DMS79 treated with DMSO at 0.1 percent for 48 hours (cell line): ENCODE measurements around the gene HOXA4.

ENCODE experiments used
- DNase-seq: peaks from one replicate; lab custom pipeline; 2025; lab: John Stamatoyannopoulos, UW

HOXA4 gene

GRCh38 chr7:27146491-27147198 lies 16.1 kb upstream of the HOXA4 start:
- DNase-seq, result no peak

GRCh38 chr7:27145914-27146412 lies 15.4 kb upstream of the HOXA4 start:
- DNase-seq, result no peak

GRCh38 chr7:27145165-27145913 lies 14.8 kb upstream of the HOXA4 start:
- DNase-seq, result no peak

GRCh38 chr7:27144781-27145164 lies 14.2 kb upstream of the HOXA4 start:
- no peak for DNase-seq

GRCh38 chr7:27143950-27144780 lies 13.6 kb upstream of the HOXA4 start:
- DNase-seq, result no peak

- peak; percentile 65 for DNase-seq
Observed at GRCh38 chr7:27143023-27143949, 12.7 kb upstream of the HOXA4 start, which contains the start of gene HOXA5. Gene HOXA5 (minus strand): TSS chr7:27143681. CDS start chr7:27143607, 74 bp downstream.

- no peak for DNase-seq
Observed at GRCh38 chr7:27142580-27143022, 12.0 kb upstream of the HOXA4 start.

- no peak for DNase-seq
Observed at GRCh38 chr7:27141923-27142579, 11.5 kb upstream of the HOXA4 start.

GRCh38 chr7:27141137-27141922 lies 10.8 kb upstream of the HOXA4 start:
- DNase-seq, result no peak

GRCh38 chr7:27140126-27140857 lies 9.7 kb upstream of the HOXA4 start:
- no peak for DNase-seq

- no peak for DNase-seq
Observed at GRCh38 chr7:27139334-27140125, 9.0 kb upstream of the HOXA4 start.

GRCh38 chr7:27138985-27139333 lies 8.4 kb upstream of the HOXA4 start:
- no peak for DNase-seq

GRCh38 chr7:27138472-27138871 lies 7.9 kb upstream of the HOXA4 start:
- DNase-seq, result no peak

GRCh38 chr7:27137640-27138315 lies 7.2 kb upstream of the HOXA4 start:
- no peak for DNase-seq

- no peak for DNase-seq
Observed at GRCh38 chr7:27134392-27134791, 3.8 kb upstream of the HOXA4 start.

- no peak for DNase-seq
Observed at GRCh38 chr7:27133409-27134231, 3.1 kb upstream of the HOXA4 start.

GRCh38 chr7:27132978-27133377 lies 2.4 kb upstream of the HOXA4 start:
- no peak for DNase-seq
